HCT116 (cell line): ENCODE data around the gene MFGE8. TPM values are rescaled to one million over a fixed set of nuclear protein-coding genes. Genes with fewer than 3 reads are reported as not detected.

ENCODE experiments used
- ATAC-seq: fragments of 200-7000 bp; cut with Tn5 transposase; 2 replicates; pipeline ENCODE4 v1.9.1; 2020; ENCODE audit warnings: mild to moderate bottlenecking, moderate library complexity
- BruUV-seq: library from RNA; stranded (reverse); fragments of 400-500 nt; replicated peaks from 2 replicates; lab custom pipeline; 2021; lab: Mats Ljungman, UMichigan
- CTCF ChIA-PET: fragments of 300-600 bp; sonication (Branson Sonifier 250); formaldehyde crosslinking; loops from one replicate; lab custom pipeline; 2021; ENCODE audit warnings: antibody characterized with exemption; lab: Charles Lee
- POLR2A ChIA-PET: fragments of 300-600, 350-600 bp; sonication (Branson Sonifier 250); formaldehyde crosslinking; loops from one replicate; lab custom pipeline; 2021; ENCODE audit warnings: antibody characterized with exemption; lab: Charles Lee
- RAD21 ChIA-PET, 2 experiments: fragments of 300-600 bp; sonication (Branson Sonifier 250); formaldehyde crosslinking; loops; one replicate each; lab custom pipeline; 2023; ENCODE audit warnings: low total read pairs in 2 of 2; ENCODE audit not compliant: uncharacterized antibody in 2 of 2, unreplicated experiment in 2 of 2, low non-redundant PET in 1 of 2; lab: Charles Lee
- DNase-seq: peaks from one replicate; pipeline ENCODE4 v3.0.0-alpha.2; 2010; ENCODE audit warnings: low read depth, low spot score
- H2AFZ ChIP-seq: fragments of 200-600 bp; shearing (Covaris generic), sonication (generic); 2 replicates; pipeline ENCODE4 v1.6.1; 2017; ENCODE audit warnings: low read depth, mixed run types, mixed read lengths, antibody characterized with exemption, low read length; ENCODE audit not compliant: poor library complexity, severe bottlenecking
- H3K27ac ChIP-seq: 2 replicates; pipeline ENCODE4 v1.5.1; 2012; ENCODE audit warnings: low read depth, low read length
- H3K27me3 ChIP-seq: fragments of 200-600 bp; sonication (generic); 2 replicates; pipeline ENCODE4 v1.6.1; 2016; ENCODE audit warnings: mixed run types, low read length, mixed read lengths; ENCODE audit not compliant: insufficient read depth
- H3K36me3 ChIP-seq, 2 experiments: fragments of 200-500 bp in 1 of 2; fragments of 200-600 bp in 1 of 2; sonication (Bioruptor generic) in 1 of 2; sonication (generic) in 1 of 2; 2 replicates each; pipeline versions ENCODE4 v1.5.1 to v1.6.1; 2014 to 2016; ENCODE audit warnings: low read length in 2 of 2, inconsistent platforms in 1 of 2, mixed read lengths in 1 of 2, mixed run types in 1 of 2; ENCODE audit not compliant: insufficient read depth in 2 of 2, control insufficient read depth in 1 of 2
- H3K4me1 ChIP-seq, 2 experiments: fragments of 200-600 bp in 1 of 2; sonication (generic) in 1 of 2; 2 replicates each; pipeline versions ENCODE4 v1.5.1 to v1.6.1; 2012 to 2017; ENCODE audit warnings: low read length in 2 of 2, inconsistent platforms in 1 of 2, mild to moderate bottlenecking in 1 of 2, mixed read lengths in 1 of 2, mixed run types in 1 of 2, moderate library complexity in 1 of 2; ENCODE audit not compliant: insufficient read depth in 2 of 2, control insufficient read depth in 1 of 2
- H3K4me2 ChIP-seq: fragments of 200-600 bp; sonication (generic); 2 replicates; pipeline ENCODE4 v1.6.1; 2017; ENCODE audit warnings: mixed run types, low read length, mixed read lengths
- H3K4me3 ChIP-seq, 2 experiments: fragments of 200-600 bp in 1 of 2; sonication (generic) in 1 of 2; replicated peaks in 1 of 2; 2 replicates each; pipeline ENCODE4 v1.5.1; 2011 to 2016; ENCODE audit warnings: low read length in 2 of 2, control low read depth in 1 of 2, low read depth in 1 of 2, mild to moderate bottlenecking in 1 of 2, mixed read lengths in 1 of 2, mixed run types in 1 of 2
- H3K79me2 ChIP-seq: fragments of 200-600 bp; sonication (generic); 2 replicates; pipeline ENCODE4 v1.6.1; 2017; ENCODE audit warnings: mild to moderate bottlenecking, mixed run types, low read length, moderate library complexity, mixed read lengths; ENCODE audit not compliant: insufficient read depth
- H3K9ac ChIP-seq: fragments of 200-600 bp; sonication (generic); 2 replicates; pipeline ENCODE4 v1.6.1; 2016; ENCODE audit warnings: low read length, mixed read lengths
- H3K9me2 ChIP-seq: fragments of 200-600 bp; sonication (generic), shearing (Covaris generic); 2 replicates; pipeline ENCODE4 v1.6.1; 2017; ENCODE audit warnings: mixed run types, mild to moderate bottlenecking, moderate library complexity; ENCODE audit not compliant: insufficient read depth
- H3K9me3 ChIP-seq, 2 experiments: fragments of 200-500 bp in 1 of 2; fragments of 200-600 bp in 1 of 2; sonication (Bioruptor generic) in 1 of 2; sonication (generic) in 1 of 2; 2 replicates each; pipeline ENCODE4 v1.6.1; 2014 to 2017; ENCODE audit warnings: low read length in 2 of 2, mixed read lengths in 2 of 2, inconsistent platforms in 1 of 2, low read depth in 1 of 2, mild to moderate bottlenecking in 1 of 2, mixed run types in 1 of 2, moderate library complexity in 1 of 2; ENCODE audit not compliant: control insufficient read depth in 1 of 2, insufficient read depth in 1 of 2
- H4K20me1 ChIP-seq: fragments of 200-600 bp; sonication (generic), shearing (Covaris generic); 2 replicates; pipeline ENCODE4 v1.6.1; 2017; ENCODE audit warnings: mixed run types, mild to moderate bottlenecking, moderate library complexity; ENCODE audit not compliant: insufficient read depth
- ATF3 ChIP-seq: IDR thresholded peaks from 2 replicates; pipeline ENCODE4 v1.6.1; 2012
- CTCF ChIP-seq, 3 experiments: fragments of 200-600 bp in 1 of 3; sonication (generic) in 1 of 3; IDR thresholded peaks in 2 of 3; conservative IDR thresholded peaks in 1 of 3; 2 replicates each; pipeline ENCODE4 v1.5.1; 2012 to 2017; ENCODE audit warnings: low read depth in 2 of 3, low read length in 2 of 3, antibody characterized with exemption in 1 of 3, borderline replicate concordance in 1 of 3, control low read depth in 1 of 3, mild to moderate bottlenecking in 1 of 3, mixed read lengths in 1 of 3, mixed run types in 1 of 3, moderate library complexity in 1 of 3; ENCODE audit not compliant: insufficient read depth in 1 of 3
- EZH2 ChIP-seq: fragments of 200-600 bp; sonication (generic); IDR thresholded peaks from 2 replicates; pipeline ENCODE4 v1.6.1; 2017; ENCODE audit warnings: antibody characterized with exemption, mixed run types
- EZH2phosphoT487 ChIP-seq: fragments of 200-600 bp; IDR thresholded peaks from 2 replicates; pipeline ENCODE4 v1.6.1; 2018; ENCODE audit warnings: antibody characterized with exemption, borderline replicate concordance
- FOSL1 ChIP-seq: IDR thresholded peaks from 2 replicates; pipeline ENCODE4 v1.6.1; 2012; ENCODE audit warnings: low read depth
- POLR2AphosphoS5 ChIP-seq: IDR thresholded peaks from 2 replicates; pipeline ENCODE4 v1.6.1; 2011; ENCODE audit warnings: mild to moderate bottlenecking, low read depth, low read length, moderate library complexity
- RAD21 ChIP-seq: IDR thresholded peaks from 2 replicates; pipeline ENCODE4 v1.6.1; 2012; ENCODE audit warnings: low read depth, mild to moderate bottlenecking
- REST ChIP-seq: IDR thresholded peaks from 2 replicates; pipeline ENCODE4 v1.6.1; 2012; ENCODE audit warnings: low read depth
- SIN3A ChIP-seq: IDR thresholded peaks from 2 replicates; pipeline ENCODE4 v1.6.1; 2012; ENCODE audit warnings: low read depth
- TCF7L2 ChIP-seq: IDR thresholded peaks from 2 replicates; pipeline ENCODE4 v1.7.0; 2011; ENCODE audit warnings: borderline replicate concordance, inconsistent platforms; ENCODE audit not compliant: insufficient read depth, insufficient read length; ENCODE audit errors: extremely low read depth
- YY1 ChIP-seq: IDR thresholded peaks from 2 replicates; pipeline ENCODE4 v1.6.1; 2011; ENCODE audit warnings: low read length, low read depth, moderate library complexity, mild to moderate bottlenecking; ENCODE audit not compliant: insufficient replicate concordance; ENCODE audit errors: extremely low read depth
- ZBTB33 ChIP-seq: IDR thresholded peaks from 2 replicates; pipeline ENCODE4 v1.6.1; 2011; ENCODE audit warnings: mild to moderate bottlenecking, low read length, moderate library complexity; ENCODE audit not compliant: insufficient replicate concordance; ENCODE audit errors: extremely low read depth
- intact Hi-C: fragments of 100-400 bp; cut with micrococcal nuclease; formaldehyde crosslinking; loops from 2 replicates; pipeline ENCODE4 v1.10.0; 2022
- total RNA-seq: library from RNA; stranded (reverse); gene quantifications from one replicate; pipeline ENCODE4 v1.2.1, GENCODE V29; 2021; ENCODE audit not compliant: unreplicated experiment

MFGE8 gene
- total RNA-seq, 1 experiment from 2014 or later, result 70.7 TPM

- DNase-seq, result no peak
- H3K4me1 ChIP-seq, result no peaks in the 10 kb centered on the region; a peak in 1 of 4 replicates
- ChIA-PET CTCF (no interaction called here), POLR2A (no interaction called here), RAD21 (no interaction called here)
- H3K79me2 ChIP-seq, result no peaks in the 10 kb centered on the region
- no peak overlapping the region for H2AFZ ChIP-seq
- no peaks in the 10 kb centered on the region for H4K20me1 ChIP-seq
- H3K9me3 ChIP-seq, result no peaks in the 10 kb centered on the region
- no peak overlapping the region for H3K4me2 ChIP-seq
- BruUV-seq, result no TSS peak
- TF ChIP-seq CTCF (IDR thresholded peaks at IDR 0.05 in 2 of 3, conservative IDR thresholded peaks at IDR 0.05 in 1 of 3; ENCODE audit: borderline replicate concordance in 1 of 3, insufficient read depth in 1 of 3, low read depth in 2 of 3, low read length in 2 of 3), result no peak
- TF ChIP-seq POLR2AphosphoS5, result no peak
- no peak for TF ChIP-seq TCF7L2
- no peak for TF ChIP-seq RAD21
- TF ChIP-seq EZH2phosphoT487, result no peak
- TF ChIP-seq REST, result no peak
- TF ChIP-seq FOSL1, result no peak
- no peak for TF ChIP-seq YY1
- no peak for TF ChIP-seq ZBTB33
- TF ChIP-seq ATF3, result no peak
- TF ChIP-seq SIN3A, result no peak
- no peak for TF ChIP-seq EZH2
- intact Hi-C loops, result no loop called here
- H3K27me3 ChIP-seq, result no peaks in the 10 kb centered on the region
- H3K4me3 ChIP-seq, result no peak overlapping the region
- no peak for ATAC-seq
- no peaks in the 10 kb centered on the region for H3K36me3 ChIP-seq
- H3K27ac ChIP-seq, result no peak overlapping the region
- no peak overlapping the region for H3K9ac ChIP-seq
- no peaks in the 10 kb centered on the region for H3K9me2 ChIP-seq
Measured at GRCh38 chr15:88956263-88956662, 43.1 kb upstream of the MFGE8 start.
